Fibroblast of gingiva (primary cell): ENCODE data around the gene MRPS7.
"Not testable (repeated sequence)": the region's sequence is repeated elsewhere in the genome, so short reads cannot be mapped to it uniquely, and the experiment has no call there.

Source experiments
- DNase-seq: peaks from one replicate; pipeline ENCODE4 v3.0.0-alpha.2; 2011; ENCODE audit warnings: low read depth

MRPS7 gene

DNA sequence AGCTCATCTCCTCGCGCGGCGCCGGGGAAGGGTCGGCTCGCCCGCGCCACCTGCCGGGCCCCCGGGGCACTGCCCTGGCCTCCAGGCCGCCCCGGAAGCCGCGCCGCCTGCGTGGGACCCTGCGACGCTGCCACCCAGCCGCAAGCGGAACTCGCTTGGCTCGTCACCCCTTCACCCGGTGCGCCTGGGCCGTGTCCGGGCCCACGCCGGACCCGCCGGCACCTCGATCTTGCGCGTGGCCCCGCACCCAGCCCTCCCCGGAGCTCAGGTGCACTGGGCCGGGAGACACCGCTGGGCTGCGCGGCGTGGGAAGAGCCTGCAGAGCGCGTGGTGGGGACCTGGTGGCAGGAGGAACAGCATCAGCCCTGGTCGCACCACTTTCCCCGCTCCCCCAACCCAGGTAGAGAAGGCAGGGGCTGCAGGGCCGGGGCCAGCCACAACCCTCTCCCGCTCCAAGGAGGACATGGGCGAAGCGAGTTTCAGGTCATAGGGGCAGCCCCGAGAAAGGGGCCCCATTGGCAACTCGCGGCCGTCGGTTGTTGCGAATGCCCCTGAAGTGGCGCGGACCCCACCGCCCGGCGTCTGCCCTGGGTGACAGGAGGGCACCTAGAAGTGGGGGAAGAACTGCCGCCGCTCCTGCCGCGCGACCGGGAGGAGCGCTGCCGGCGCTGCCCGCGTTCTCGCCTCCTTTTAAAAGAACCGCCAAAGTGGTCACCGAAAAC is 9.7 kb downstream of the MRPS7 start:
- DNase-seq: no peak

DNA sequence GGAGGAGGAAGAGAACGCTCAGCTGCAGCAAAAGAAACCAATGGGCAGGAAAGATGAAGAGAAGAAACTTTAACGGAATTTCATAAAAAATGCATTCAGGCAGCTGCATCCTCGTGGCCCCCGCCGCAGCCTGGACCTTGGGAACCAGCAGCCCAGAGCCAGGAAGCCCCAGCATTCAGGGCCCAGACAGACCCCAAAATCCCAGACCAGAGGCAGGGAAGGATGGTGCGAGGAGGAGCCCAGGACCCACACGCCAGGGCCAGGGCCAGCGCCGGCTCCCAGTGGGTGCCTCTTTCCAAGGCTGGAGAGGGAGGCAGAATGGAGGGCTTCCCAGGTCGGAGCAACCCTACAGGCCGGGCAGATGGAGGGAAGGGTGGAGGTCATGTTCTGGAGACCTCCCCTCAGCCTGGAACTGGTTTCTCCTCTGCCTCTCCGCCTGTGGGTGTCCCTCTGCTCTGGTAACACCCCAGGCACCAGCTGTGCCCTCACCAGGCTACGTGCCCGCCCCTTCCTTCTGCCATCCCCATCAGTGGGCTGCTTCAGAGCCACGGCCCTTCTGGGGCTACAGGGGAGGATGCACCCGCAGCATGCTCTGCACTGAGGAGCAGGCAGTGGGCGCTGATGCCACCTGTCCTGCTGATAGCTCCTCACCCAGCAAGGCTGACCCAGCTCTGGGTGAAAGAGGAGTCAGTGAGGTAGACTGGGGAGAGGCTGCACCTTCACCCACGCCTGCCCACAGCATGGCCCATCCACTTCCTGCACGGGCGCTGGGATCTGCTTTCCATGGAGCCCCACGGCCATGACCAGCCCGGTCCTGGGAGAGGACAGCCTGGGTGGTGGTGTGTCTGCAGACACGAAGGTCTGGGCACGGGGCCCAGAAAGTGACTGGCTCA is 10.5 kb downstream of the MRPS7 start:
- peak; percentile 47 for DNase-seq

DNA sequence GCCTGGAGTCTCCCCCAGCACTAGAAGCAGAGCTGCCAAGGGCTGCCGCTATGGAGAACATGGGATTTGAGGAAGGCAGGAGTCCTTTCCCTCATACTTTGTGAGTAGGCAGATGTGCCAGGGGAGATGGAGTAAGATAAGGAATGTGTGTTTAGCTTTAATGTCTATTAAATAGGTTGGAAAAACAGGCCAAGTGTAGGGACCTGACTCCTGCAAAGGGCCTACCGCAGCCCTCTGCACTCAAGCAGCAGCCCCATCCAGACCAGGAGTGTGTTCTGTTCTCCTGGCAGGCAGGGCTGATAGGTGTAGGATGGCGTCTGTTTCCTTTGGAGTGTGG is 11.1 kb downstream of the MRPS7 start:
- no peak for DNase-seq

DNA sequence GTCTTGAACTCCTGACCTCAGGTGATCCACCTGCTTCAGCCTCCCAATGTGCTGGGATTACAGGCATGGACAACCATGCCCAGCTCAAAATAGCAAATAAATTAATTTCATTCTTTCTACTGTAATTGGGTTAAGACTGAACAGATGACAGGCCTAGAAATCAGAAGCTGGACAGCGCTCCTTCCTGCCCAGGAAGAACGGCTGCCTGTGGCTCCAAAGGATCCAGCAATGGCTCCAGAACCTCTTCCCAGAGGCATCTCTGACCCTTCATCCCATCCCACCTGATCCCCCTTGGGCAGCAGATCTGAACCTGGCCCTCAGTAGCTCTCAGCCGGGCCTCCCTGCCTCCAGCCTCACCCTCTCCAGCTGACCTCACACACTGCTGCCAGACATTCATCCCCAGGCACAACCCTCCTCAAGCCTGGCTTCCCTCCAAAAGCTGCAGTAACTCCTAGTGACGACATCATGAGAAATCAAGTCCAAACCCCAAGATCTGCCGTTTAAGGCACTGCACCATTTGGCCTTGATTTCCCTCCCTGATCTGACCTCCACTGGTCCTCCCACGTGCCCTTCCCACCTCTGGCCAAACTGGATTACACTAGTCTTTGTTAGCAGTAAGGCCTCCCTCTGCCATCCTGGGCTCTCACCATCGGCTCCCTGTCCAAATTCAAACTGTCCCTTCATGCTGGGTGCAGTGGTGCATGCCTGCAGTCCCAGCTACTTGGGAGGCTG is 12.5 kb downstream of the MRPS7 start:
- DNase-seq: peak; percentile 70

DNA sequence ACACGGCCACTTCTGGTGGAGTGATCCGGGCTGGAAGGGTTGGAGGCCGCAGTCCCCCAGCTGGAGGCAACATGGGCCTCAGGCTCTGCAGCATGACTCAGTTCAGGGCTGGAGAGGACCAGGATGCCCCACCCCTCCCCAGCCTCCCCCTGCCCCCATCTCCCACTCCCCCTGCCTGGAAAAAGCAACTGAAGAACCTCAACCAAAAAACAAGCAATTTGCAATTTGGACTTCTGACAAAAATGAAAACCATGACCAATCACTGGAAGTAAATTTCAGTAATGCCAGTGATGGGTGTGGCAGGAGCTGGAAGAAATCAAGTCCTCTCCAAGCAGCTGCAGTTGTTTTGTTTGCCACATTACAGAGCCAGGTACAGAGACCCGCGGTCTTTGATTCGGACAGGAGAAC is 16.0 kb downstream of the MRPS7 start:
- DNase-seq: peak; percentile 43

DNA sequence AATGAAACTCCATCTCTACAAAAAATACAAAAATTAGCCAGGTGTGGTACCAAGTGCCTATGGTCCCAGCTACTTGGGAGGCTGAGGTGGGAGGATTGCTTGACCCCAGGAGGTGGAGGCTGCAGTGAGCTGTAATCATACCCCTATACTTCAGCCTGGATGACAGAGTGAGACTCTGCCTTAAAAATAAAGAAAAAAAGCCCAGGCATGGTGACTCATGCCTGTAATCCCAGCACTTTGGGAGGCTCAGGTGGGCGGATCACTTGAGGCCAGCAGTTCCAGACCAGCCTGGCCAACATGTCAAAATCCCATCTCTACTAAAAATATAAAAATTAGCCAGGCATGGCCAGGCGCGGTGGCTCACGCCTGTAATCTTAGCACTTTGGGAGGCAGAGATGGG is 18.5 kb downstream of the MRPS7 start:
- not testable (repeated sequence) for DNase-seq

DNA sequence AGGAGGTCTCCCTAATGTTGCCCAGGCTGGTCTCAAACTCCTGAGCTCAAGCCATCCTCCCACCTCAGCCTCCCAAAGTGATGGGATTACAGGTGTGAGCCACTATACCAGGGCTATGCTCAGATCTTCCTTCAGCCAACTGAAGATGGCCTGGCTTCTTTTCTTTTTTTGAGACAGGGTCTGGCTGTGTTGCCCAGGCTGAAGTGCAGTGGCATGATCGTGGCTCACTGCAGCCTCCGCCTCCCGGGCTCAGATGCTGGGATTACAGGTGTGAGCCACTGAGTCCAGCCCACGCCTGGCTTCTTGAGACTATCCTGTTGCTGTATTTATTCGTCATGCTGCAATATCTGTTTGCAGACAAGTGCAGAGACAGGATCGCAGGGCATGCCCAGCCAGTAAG is 23.4 kb downstream of the MRPS7 start:
- no peak for DNase-seq

DNA sequence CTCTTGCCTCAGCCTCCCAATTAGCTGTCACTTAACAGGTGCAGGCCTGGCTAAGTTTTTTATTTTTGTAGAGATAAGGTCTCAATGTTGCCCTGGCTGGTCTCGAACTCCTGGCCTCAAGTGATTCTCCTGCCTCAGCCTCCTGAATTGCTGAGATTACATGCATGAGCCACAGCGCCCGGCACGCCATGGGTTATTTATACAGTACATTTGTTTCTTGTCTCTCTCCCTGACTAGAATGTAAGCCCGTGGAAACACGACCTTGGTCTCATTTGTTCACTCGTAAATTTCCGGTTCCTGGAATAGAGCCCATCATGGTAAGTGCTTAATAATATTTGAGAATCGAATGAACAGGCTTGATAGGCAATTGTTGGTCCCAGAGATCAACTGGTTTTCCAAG is 25.5 kb downstream of the MRPS7 start:
- no peak for DNase-seq

DNA sequence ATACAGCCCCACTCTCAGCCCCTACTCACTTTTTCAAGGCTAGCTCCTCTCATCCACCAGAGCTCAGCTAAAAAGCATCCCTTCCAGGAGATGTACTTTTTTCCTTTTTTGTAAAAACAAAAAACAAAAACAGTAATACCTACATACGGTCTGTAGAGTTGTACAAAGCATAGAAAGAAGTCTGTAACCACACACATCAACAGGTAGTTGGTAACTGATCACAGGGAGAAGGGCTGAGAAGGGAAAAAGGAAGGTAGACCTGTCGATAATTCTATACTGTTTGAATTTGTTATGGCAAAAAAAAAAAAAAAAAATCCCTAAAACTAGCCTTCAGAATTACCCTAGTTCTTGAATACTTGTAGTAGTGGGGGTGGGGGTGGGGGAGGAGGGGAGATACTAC is 26.7 kb downstream of the MRPS7 start:
- no peak for DNase-seq

DNA sequence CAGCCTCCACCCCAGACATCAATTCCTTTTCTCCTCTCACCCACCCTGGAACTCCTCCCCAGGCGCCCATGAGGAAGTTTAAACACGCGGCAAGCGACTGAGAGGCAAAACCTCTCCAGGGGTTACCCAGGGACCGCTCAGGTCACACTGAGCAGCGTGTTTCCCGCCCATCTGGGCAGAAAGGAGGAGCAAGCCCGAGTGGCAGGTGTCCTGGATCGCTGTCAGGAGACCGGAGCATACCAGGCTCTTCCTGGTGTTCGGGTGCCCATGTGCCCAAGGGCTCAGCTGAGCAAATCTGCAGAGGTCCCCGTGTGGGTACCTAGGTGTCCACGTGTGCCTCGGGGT is 27.1 kb downstream of the MRPS7 start:
- DNase-seq: no peak

DNA sequence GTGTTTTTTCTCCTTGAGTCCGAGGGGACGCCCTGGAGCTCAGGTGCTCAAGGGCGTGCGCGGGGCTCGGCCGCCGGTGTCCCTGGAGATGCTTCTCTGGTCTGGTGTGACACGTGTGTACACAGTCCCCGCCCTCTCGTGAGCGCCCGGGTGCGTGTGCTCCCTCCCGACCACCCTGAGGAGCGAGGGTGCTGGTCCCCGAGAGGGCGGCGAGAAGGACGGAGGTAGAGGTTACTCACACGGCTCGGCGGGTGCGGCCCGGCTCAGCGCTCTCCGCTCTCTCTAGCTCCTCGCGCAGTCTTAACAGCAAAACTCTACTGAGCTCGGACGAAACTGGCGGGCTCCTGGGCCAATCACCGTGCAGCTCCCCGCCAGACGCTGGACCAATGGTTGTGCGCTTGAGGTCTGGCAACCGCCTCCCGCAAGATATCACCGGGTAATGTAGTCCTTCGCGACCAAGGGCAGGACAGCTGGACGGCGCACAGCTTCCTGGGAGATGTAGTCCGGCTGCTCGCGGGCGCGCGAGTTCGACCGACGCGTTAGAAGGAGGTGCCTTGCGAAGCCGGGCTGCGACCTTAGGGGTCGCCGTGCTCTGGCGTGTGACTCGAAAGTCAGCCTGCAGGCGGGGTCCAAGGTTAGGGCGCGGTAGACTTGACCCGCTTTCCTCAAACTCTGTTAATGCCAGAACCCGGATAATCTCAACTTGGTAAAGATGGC is 27.6 kb downstream of the MRPS7 start, which contains the start of gene SLC25A19:
Gene SLC25A19, minus strand, starts transcription at position 319 of the 717 bp plus-strand sequence. CDS start 2,669 bp downstream, outside the sequence.
- peak; percentile 99 for DNase-seq

DNA sequence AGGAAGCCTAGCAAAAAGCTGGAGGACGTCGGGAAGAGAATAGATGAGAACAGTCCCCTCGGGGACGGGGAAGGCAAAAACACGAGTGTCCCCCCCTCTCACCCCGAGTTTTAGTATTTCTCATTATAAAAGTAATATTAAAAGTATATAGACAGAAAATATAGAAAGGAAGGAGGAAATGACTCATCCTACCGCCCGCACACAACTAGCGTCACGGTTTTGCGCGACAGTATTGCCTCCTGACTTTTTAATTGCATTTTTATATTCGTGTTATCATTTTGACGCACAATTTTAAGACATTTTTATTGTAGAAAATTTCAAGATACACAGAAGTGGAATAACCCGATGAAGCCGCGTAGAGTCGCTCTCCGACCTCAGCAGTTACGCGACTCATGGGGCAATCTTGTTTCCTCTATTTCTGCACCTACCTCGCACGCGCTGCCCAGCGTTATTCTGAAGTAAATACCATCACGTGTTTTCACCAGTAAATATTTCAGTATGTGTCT is 28.2 kb downstream of the MRPS7 start:
- DNase-seq: peak; percentile 53

DNA sequence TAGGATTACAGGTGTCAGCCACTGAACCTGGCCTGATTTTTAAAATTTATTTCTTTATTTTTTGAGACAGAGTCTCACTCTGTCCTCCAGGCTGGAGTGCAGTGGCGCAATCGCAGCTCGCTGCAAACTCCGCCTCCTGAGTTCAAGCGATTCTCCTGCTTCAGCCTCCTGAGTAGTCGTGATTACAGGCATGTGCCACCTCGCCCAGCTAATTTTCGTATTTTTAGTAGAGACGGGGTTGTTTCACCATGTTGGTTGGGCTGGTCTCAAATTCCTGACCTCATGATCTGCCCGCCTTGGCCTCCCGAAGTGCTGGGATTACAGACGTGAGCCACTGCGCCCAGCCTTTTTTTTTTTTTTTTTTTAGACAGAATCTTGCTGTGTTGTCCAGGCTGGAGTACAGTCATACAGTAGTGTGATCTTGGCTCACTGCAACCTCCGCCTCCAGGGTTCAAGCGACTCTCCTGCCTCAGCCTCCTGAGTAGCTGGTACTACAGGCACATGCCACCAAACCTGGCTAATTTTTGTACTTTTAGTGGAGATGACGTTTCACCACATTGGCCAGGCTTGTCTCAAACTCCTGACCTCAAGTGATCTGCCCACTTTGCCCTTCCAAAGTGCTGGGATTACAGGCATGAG is 31.2 kb downstream of the MRPS7 start:
- not testable (repeated sequence) for DNase-seq

DNA sequence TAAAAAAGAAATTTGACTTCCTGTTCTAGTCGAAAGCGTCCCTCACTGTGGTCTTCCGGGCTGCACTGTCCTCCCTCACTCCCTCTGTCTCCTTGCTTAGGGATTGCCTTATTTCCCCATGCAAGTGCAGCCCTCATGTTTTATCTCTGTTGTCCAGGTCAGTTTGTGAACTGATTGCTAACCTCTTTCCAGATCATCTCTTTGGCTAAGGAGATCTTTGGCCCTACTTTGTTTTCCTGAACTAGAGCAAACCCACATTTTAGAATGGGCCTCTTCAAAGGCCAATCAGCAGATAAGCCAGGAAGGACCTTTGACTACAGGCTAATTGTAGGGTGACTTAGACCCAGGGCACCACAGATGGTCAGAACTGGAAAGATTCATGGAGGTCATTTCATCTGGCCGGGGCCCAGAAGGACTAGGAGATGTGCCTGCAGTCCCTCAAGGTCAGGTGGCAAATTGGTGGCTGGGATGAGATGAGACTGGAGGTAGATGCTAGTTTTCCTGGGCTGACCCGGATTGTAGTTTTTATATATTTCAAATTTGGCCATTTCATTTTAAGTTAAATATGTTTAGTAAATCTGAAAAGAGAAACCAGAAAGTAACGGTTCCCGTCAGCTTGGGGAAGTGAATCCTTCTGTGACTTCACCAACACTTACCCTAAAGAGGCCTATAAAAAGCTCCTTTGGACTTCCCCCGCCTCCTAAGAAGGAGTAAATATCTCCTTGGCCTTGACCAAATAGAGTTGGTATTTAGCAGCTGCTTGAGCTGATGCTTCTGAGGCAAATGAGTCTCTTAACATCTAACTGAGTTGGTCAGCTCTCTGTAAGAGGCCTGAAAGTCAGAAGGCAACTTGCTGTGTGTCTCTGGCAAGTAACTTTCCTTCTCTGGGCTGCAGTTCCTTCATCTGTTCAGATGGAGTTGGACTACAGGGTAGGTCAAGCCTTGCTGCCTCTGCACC is 33.8 kb downstream of the MRPS7 start:
- DNase-seq: no peak

DNA sequence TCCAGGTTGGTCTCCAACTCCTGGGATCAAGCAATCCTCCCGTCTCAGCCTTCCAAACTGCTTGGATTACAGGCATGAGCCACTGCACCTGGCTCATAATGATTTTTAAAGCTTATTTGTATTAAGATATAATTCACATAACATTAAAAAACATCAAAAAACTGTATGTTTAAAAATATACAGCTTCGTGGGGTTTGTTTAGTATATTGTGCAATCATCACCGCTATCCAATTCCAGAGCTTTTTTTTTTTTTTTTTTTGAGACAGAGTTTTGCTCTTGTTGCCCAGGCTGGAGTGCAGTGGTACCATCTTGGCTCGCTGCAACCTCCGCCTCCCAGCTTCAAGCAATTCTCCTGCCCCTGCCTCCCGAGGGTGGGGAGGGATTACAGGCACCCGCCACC is 38.6 kb downstream of the MRPS7 start:
- DNase-seq: no peak

DNA sequence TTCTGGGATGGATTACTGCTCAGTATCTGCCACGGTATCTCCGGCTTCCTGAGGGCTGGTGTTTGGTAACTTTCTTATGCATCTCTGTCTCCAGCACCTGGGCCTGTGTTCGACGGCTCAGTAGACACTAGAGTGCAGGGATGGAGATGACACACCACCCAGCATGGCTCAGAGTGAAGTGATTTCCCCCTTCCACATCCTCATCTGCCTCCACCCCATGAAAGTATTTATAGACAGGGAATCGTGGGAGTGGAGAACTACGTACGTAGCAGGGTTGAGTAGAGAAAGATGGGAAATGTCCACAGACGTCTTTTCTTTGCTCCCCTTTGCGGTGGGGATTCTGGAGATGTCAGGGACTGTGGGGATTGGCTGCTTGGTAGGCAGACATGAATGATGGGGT is 39.4 kb downstream of the MRPS7 start:
- DNase-seq: no peak

DNA sequence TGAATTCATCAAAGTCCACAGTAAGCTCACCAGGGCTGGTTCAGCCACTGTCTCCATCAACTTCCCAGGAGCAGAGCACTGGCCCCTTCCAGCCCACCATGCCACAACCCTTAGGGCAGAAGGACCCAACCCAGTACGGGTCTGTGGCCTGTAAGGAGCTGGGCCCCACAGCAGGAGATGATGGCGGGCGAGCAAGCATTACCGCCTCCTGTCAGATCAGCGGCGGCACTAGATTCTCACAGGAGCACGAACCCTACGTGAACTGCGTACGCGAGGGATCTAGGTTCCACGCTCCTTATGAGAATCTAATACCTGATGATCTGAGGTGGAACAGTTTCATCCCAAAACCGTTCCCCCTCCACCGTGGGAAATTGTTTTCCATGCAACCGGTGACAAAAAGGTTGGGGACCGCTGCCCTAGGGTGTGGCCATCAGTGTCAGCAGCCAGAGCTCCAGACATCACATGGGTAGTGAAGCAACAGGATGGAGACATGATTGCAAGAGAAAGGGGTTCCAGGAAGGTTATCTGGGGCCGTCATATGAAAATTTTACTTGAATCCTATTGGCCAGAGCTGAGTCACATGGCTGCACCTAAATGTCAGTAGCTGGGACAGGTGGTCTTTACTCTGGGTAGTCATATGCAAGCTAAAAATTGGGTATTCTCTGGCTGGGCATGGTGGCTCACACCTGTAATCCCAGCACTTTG is 40.0 kb downstream of the MRPS7 start:
- no peak for DNase-seq

DNA sequence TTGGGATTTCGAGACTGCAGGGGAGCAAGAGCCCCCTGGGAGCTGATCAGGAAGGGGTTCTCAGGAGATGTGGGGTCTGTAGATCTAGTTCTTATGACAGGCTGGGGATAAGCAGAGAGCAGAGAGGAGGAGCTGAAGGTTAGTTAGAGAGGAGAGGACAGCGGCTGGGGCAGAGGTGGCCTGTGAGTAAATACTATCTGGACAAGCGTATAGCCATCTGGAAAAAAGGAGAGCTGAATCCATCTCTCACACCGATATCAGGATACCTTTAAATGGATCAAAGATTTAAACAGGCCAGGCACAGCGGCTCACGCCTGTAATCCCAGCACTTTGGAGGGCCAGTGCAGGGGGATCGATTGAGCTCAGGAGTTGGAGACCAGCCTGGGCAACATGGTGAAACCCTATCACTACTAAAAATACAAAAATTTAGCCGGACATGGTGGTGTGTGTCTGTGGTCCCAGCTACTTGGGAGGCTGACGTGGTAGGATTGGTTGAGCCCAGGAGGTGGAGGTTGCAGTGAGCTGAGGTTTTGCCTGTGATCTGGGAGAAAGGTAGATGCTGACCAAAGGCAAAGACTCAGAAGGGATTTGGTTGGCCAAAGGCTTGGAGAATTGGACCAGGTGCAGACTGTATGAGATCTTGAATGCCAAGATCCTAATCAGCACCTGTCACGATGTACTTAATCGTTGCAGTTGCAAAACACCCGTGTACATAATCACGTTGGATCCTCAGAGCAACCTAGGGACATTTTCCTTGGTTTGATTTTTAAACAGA is 46.5 kb downstream of the MRPS7 start:
- DNase-seq: no peak
